ENCODE data around the gene ZNF740. TPM values are rescaled to one million over a fixed set of nuclear protein-coding genes. Genes with fewer than 3 reads are reported as not detected.
A peak's percentile ranks its signal among the peaks of the same experiment; 100 is the strongest.

The ZNF740 gene
- polyA plus RNA-seq, 1 of the 3 experiments (the other 2 are of a cell fraction): 14.6 TPM

DNA sequence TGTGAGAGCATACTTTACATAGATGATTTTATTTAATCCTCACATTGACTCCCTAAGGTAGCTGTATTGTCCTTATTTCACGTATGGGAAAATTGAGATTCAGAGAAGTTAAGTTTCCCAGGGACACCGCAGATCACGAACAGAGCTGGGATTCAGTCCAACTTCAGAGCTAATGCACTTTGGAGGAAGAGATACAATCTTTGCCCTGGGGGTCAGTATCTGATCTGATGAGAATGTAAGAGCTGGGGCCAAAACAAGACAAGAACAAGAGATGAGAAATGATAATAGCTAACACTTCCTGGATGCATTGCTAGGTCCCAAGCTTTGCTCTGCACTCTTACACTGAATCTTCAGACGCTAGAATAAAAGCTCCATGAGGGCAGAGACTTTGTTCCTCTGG lies 6.2 kb downstream of the ZNF740 start (continued):
- TF ChIP-seq, protein P1, sequence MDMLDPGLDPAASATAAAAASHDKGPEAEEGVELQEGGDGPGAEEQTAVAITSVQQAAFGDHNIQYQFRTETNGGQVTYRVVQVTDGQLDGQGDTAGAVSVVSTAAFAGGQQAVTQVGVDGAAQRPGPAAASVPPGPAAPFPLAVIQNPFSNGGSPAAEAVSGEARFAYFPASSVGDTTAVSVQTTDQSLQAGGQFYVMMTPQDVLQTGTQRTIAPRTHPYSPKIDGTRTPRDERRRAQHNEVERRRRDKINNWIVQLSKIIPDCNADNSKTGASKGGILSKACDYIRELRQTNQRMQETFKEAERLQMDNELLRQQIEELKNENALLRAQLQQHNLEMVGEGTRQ (IDR thresholded peaks at IDR 0.05; ENCODE audit: borderline replicate concordance, low read depth, low read length): no peak
- TF ChIP-seq TCF12 (IDR thresholded peaks at IDR 0.05) (peak; percentile 26; the same call in 1 of the 2 replicates), ELF1 (IDR thresholded peaks at IDR 0.05) (no peak), RAD21 (IDR thresholded peaks at IDR 0.05; ENCODE audit: low read length) (no peak), MXI1 (IDR thresholded peaks at IDR 0.05; ENCODE audit: low read depth, low read length) (no peak), SIN3A (IDR thresholded peaks at IDR 0.05; ENCODE audit: borderline replicate concordance, low read depth, low read length) (no peak), FOXM1 (IDR thresholded peaks at IDR 0.05; ENCODE audit: low read depth) (no peak), SMC3 (IDR thresholded peaks at IDR 0.05; ENCODE audit: low read depth, low read length) (no peak), POLR2AphosphoS5 (IDR thresholded peaks at IDR 0.05; ENCODE audit: low read depth, low read length) (no peak)
- TF ChIP-seq, protein P2, sequence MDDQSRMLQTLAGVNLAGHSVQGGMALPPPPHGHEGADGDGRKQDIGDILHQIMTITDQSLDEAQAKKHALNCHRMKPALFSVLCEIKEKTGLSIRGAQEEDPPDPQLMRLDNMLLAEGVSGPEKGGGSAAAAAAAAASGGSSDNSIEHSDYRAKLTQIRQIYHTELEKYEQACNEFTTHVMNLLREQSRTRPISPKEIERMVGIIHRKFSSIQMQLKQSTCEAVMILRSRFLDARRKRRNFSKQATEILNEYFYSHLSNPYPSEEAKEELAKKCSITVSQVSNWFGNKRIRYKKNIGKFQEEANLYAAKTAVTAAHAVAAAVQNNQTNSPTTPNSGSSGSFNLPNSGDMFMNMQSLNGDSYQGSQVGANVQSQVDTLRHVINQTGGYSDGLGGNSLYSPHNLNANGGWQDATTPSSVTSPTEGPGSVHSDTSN (IDR thresholded peaks at IDR 0.05): no peak

GRCh38 chr12:53187145-53187899 lies 6.8 kb downstream of the ZNF740 start:
- H2AFZ ChIP-seq (ENCODE audit: low read depth): no peak overlapping the region
- H3K27me3 ChIP-seq (ENCODE audit: insufficient read depth): no peaks in the 10 kb centered on the region
- no peaks in the 10 kb centered on the region for H3K9me2 ChIP-seq
- no peaks in the 10 kb centered on the region for H3K9me3 ChIP-seq
- 91% methylated on average over 13 of the region's 15 CpGs for WGBS (ENCODE audit: low lambda C conversion rate)
- no peak for DNase-seq
- ChIA-PET CTCF (interaction anchor here (0.9 to 23.1 kb wide), 12 partner anchors 8 to 139 kb away, joined by 3 to 272 read pairs (median 7); partner anchors contain the start of gene AAAS), POLR2A (interaction anchor here (0.9 to 1.4 kb wide), 4 partner anchors 10 to 116 kb away, joined by 3 to 4 read pairs (median 3); no protein-coding TSS in a partner anchor)
- H4K20me1 ChIP-seq (ENCODE audit: insufficient read depth): no peaks in the 10 kb centered on the region; the same call in 1 of the 2 replicates
- no peak overlapping the region for H3K9ac ChIP-seq
- H3K4me1 ChIP-seq (ENCODE audit: control insufficient read depth in 1 of 2, insufficient read depth in 2 of 2, low read depth in 1 of 2, low read length in 1 of 2): peaks cover 2 to 23% of the 10 kb centered on the region in 2 experiments; a peak in 3 of 4 replicates
- no peak overlapping the region for H3K4me3 ChIP-seq (ENCODE audit: low read depth in 2 of 2, low read length in 1 of 2)
- H3K4me2 ChIP-seq: no peak overlapping the region
- H3K79me2 ChIP-seq (ENCODE audit: insufficient read depth): peaks cover 28% of the 10 kb centered on the region
- peak overlapping the region in 1 of 2 experiments; percentile 29; a peak in 1 of 4 replicates for H3K27ac ChIP-seq (ENCODE audit: low read depth in 2 of 2, low read length in 1 of 2)
- peaks cover 13% of the 10 kb centered on the region for H3F3A ChIP-seq (replicated peaks; ENCODE audit: insufficient read depth)
- peaks cover 55 to 61% of the 10 kb centered on the region in 2 experiments for H3K36me3 ChIP-seq (replicated peaks in 1 of 2; ENCODE audit: control insufficient read depth in 1 of 2, insufficient read depth in 2 of 2, low read length in 1 of 2)
- TF ChIP-seq YY1 (IDR thresholded peaks at IDR 0.05; ENCODE audit: low read depth): no peak
- TF ChIP-seq TAF1 (IDR thresholded peaks at IDR 0.05; ENCODE audit: borderline replicate concordance, low read depth, low read length): no peak
- no peak for TF ChIP-seq SMC3 (IDR thresholded peaks at IDR 0.05; ENCODE audit: low read depth, low read length)
- no peak for TF ChIP-seq ELF1 (IDR thresholded peaks at IDR 0.05)
- TF ChIP-seq RCOR1 (IDR thresholded peaks at IDR 0.05; ENCODE audit: low read length): no peak; the same call in 1 of the 2 replicates
- TF ChIP-seq FOXJ3 (CRISPR knock-in tag; IDR thresholded peaks at IDR 0.05): no peak
